K562 (cell line): Measurements from ENCODE around the gene LAMTOR5. TPM values are rescaled to one million over a fixed set of nuclear protein-coding genes. Genes with fewer than 3 reads are reported as not detected.

Source experiments
- BRF2 ChIP-seq: IDR thresholded peaks from 3 replicates; pipeline ENCODE4 v1.6.1; 2011; ENCODE audit warnings: borderline replicate concordance, mild to moderate bottlenecking; ENCODE audit not compliant: insufficient read length, insufficient read depth
- CHCHD3 ChIP-seq: fragments of 250-450 bp; sonication (Bioruptor Pico); IDR thresholded peaks from 2 replicates; pipeline ENCODE4 v2.1.2; 2022; ENCODE audit warnings: mild to moderate bottlenecking
- CHD1 ChIP-seq: fragments of 200-600 bp; sonication (generic); IDR thresholded peaks from one replicate; pipeline ENCODE4 v1.6.1; 2012; ENCODE audit warnings: mild to moderate bottlenecking, moderate library complexity, low read length, inconsistent platforms
- MEF2D ChIP-seq: conservative IDR thresholded peaks from 2 replicates; pipeline ENCODE4 v1.6.1; 2016; ENCODE audit warnings: low read depth, missing genetic modification characterization, missing compliant biosample characterization
- NR2C2 ChIP-seq, 2 experiments: fragments of 200-800 bp in 1 of 2; sonication (Bioruptor generic) in 1 of 2; sonication (generic) in 1 of 2; formaldehyde crosslinking in 1 of 2; IDR thresholded peaks; 2 replicates each; pipeline versions ENCODE4 v1.6.1 to v1.8.0; 2016 to 2022; ENCODE audit warnings: mild to moderate bottlenecking in 1 of 2, missing compliant biosample characterization in 1 of 2, missing genetic modification characterization in 1 of 2, missing genetic modification reagents in 1 of 2
- RAD51 ChIP-seq: fragments of 450-650 bp; IDR thresholded peaks from 2 replicates; pipeline ENCODE4 v1.7.1; 2016; ENCODE audit warnings: low read depth, mild to moderate bottlenecking, borderline replicate concordance
- RERE ChIP-seq: sonication (generic); formaldehyde crosslinking; IDR thresholded peaks from 2 replicates; pipeline ENCODE4 v1.8.0; 2023; ENCODE audit warnings: missing genetic modification reagents, mild to moderate bottlenecking, borderline replicate concordance
- ZBTB9 ChIP-seq: fragments of 450-650 bp; formaldehyde crosslinking; IDR thresholded peaks from 2 replicates; pipeline ENCODE4 v1.4.0; 2020; ENCODE audit warnings: mild to moderate bottlenecking, moderate library complexity
- ZNF134 ChIP-seq: fragments of 250-450 bp; sonication (Bioruptor Pico); conservative IDR thresholded peaks from 2 replicates; pipeline ENCODE4 v1.4.0; 2020
- ZNF445 ChIP-seq: fragments of 250-450 bp; sonication (Bioruptor Pico); IDR thresholded peaks from 2 replicates; pipeline ENCODE4 v1.4.0; 2020; ENCODE audit warnings: low read depth, mild to moderate bottlenecking, moderate library complexity
- ZNF609 ChIP-seq: sonication (generic); formaldehyde crosslinking; IDR thresholded peaks from 2 replicates; pipeline ENCODE4 v1.8.1; 2023; ENCODE audit warnings: missing genetic modification reagents, mild to moderate bottlenecking, borderline replicate concordance
- ZNF75A ChIP-seq: fragments of 450-650 bp; formaldehyde crosslinking; IDR thresholded peaks from 2 replicates; pipeline ENCODE4 v1.4.0; 2020; ENCODE audit warnings: mild to moderate bottlenecking
- polyA plus RNA-seq, 8 experiments: library from polyadenylated mRNA; depleted of rRNA in 4 of 8; stranded (reverse) in 5 of 8; unstranded in 3 of 8; fragments of >200 nt; fragmentation: Nextera tagmentation in 2 of 8; fragmentation: Illumina TruSeq in 1 of 8; extraction: Ambion mirVana in 2 of 8; extraction: Trizol in 1 of 8; gene quantifications; 2 replicates each; pipeline versions ENCODE4 v1.2.1 to v1.2.3, GENCODE V29; 2011 to 2014; ENCODE audit warnings: inconsistent platforms in 1 of 8, missing spikeins in 1 of 8
- total RNA-seq, 7 experiments: library from RNA; depleted of rRNA in 6 of 7; stranded (reverse); fragments of >200 nt in 6 of 7; fragmentation: Illumina TruSeq in 2 of 7; extraction: Trizol in 2 of 7; gene quantifications; 2 replicates each; pipeline versions ENCODE4 v1.2.1 to v1.2.3, GENCODE V29; 2011 to 2021; ENCODE audit warnings: low replicate concordance in 1 of 7

Gene LAMTOR5
- total and polyA plus RNA-seq, 9 of the 15 experiments (the other 6 are each of a cell fraction or from before 2014, with no cell fraction given): 118 to 712 (median 241) TPM

- peak; percentile 53; the same call in 1 of the 2 replicates for TF ChIP-seq RAD51
- TF ChIP-seq MEF2D (tag): no peak
- no peak for TF ChIP-seq BRF2
- TF ChIP-seq RERE (CRISPR knock-in tag): no peak
- TF ChIP-seq CHCHD3: 0 out of 2 replicates have a peak, but pooled peaks have one; percentile 55
- peak; percentile 92 for TF ChIP-seq NR2C2 (CRISPR knock-in tag; IDR thresholded peaks at IDR 0.05)
- TF ChIP-seq NR2C2 (tag; IDR thresholded peaks at IDR 0.05): peak; percentile 96
- TF ChIP-seq ZNF609 (CRISPR knock-in tag): peak; percentile 96; the same call in 1 of the 2 replicates
- no peak for TF ChIP-seq ZNF445 (CRISPR knock-in tag)
- TF ChIP-seq ZBTB9 (CRISPR knock-in tag): peak; percentile 63; the same call in 1 of the 2 replicates
- no peak for TF ChIP-seq ZNF134 (CRISPR knock-in tag)
- no peak for TF ChIP-seq ZNF75A
- TF ChIP-seq CHD1: no peak
Measured at GRCh38 chr1:110407260-110408210, at the start of gene LAMTOR5 (continued).
